ENCODE measurements around the gene CCDC60. TPM values are rescaled to one million over a fixed set of nuclear protein-coding genes. Genes with fewer than 3 reads are reported as not detected.

The CCDC60 gene
- polyA plus RNA-seq, 3 donors, result not detected

DNA sequence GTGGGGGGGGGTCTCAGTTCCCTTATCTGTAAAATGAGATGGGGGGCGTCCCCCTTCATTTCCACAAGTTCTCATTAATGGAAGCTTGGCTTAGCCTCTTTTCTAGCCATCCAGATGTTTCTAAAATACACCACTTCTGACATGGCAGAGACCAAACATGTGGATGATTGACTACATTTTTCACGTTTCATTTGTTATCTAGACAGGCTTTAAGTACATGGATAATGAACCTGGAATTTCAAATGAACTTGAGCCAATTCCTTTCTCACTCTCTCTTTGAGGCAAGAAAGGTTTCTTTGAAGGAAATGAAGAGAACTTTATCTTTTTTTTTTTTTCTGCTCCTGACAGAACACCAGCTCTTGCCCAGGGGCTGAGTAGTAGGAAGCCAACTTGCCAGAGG is 39.1 kb downstream of the CCDC60 start:
- Histone ChIP-seq H3K4me2 (replicated peaks; ENCODE audit: extremely low read depth, low read length, poor library complexity, severe bottlenecking) (no peak overlapping the region), H3K79me2 (ENCODE audit: insufficient read depth, low read length) (no peaks in the 10 kb centered on the region), H3K9ac (ENCODE audit: insufficient read depth, low read length, poor library complexity, severe bottlenecking) (no peak overlapping the region), H3K9me3 (replicated peaks in 1 of 2; ENCODE audit: control insufficient read depth in 1 of 2, insufficient read depth in 1 of 2, low read length in 2 of 2) (no peaks in the 10 kb centered on the region), H2AFZ (ENCODE audit: insufficient read depth, low read depth, low read length, poor library complexity, severe bottlenecking) (no peak overlapping the region), H3K27ac (ENCODE audit: low read depth in 1 of 2, low read length in 2 of 2) (no peak overlapping the region), H3K4me1 (ENCODE audit: control insufficient read depth in 1 of 2, insufficient read depth in 2 of 2, low read length in 2 of 2) (peaks cover 5 to 24% of the 10 kb centered on the region in 2 donors), H4K20me1 (ENCODE audit: insufficient read depth, low read length) (no peaks in the 10 kb centered on the region), H3K27me3 (ENCODE audit: control insufficient read depth in 2 of 2, insufficient read depth in 2 of 2, low read length in 2 of 2) (no peaks in the 10 kb centered on the region), H3K4me3 (replicated peaks in 1 of 3; ENCODE audit: low read depth in 2 of 3, low read length in 3 of 3) (no peak overlapping the region), H3K36me3 (replicated peaks in 1 of 2; ENCODE audit: control insufficient read depth in 1 of 2, insufficient read depth in 2 of 2, low read length in 2 of 2) (no peaks in the 10 kb centered on the region)
- Mint-ChIP-seq H3K27me3 (ENCODE audit: low read depth in 3 of 3) (peaks cover 0 to 4% (median 2%) of the 10 kb centered on the region in 3 donors), H3K4me1 (peaks cover 28% of the 10 kb centered on the region), H3K9me3 (peaks cover 0 to 9% (median 0%) of the 10 kb centered on the region in 7 donors), H3K27ac (no peak overlapping the region), H3K36me3 (no peaks in the 10 kb centered on the region), H3K4me3 (no peak overlapping the region)
- intact Hi-C loops (cut with micrococcal nuclease), result no loop called here
- TF ChIP-seq, protein P1, sequence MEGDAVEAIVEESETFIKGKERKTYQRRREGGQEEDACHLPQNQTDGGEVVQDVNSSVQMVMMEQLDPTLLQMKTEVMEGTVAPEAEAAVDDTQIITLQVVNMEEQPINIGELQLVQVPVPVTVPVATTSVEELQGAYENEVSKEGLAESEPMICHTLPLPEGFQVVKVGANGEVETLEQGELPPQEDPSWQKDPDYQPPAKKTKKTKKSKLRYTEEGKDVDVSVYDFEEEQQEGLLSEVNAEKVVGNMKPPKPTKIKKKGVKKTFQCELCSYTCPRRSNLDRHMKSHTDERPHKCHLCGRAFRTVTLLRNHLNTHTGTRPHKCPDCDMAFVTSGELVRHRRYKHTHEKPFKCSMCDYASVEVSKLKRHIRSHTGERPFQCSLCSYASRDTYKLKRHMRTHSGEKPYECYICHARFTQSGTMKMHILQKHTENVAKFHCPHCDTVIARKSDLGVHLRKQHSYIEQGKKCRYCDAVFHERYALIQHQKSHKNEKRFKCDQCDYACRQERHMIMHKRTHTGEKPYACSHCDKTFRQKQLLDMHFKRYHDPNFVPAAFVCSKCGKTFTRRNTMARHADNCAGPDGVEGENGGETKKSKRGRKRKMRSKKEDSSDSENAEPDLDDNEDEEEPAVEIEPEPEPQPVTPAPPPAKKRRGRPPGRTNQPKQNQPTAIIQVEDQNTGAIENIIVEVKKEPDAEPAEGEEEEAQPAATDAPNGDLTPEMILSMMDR (IDR thresholded peaks at IDR 0.05), result no peak
- no peak for DNase-seq
- WGBS (ENCODE audit: insufficient coverage), result no CpG with 5 or more reads among the region's 2 CpGs

DNA sequence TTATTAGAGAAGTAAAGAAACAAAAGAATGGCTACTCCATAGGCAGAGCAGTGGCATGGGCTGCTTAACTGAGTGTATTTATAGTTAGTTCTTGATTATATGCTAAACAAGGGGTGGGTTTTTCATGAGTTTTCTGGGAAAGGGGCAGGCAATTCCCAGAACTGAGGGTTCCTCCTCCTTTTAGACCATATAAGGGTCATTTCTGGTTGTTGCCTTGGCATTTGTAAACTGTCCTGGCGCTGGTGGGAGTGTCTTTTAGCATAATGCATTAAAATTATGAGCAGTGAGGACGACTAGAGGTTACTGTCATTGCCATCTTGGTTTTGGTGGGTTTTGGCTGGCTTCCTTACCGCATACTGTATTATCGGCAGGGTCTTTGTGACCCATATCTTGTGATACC is 40.1 kb downstream of the CCDC60 start:
- H3K36me3 Mint-ChIP-seq, result no peaks in the 10 kb centered on the region
- TF ChIP-seq, protein P1 (IDR thresholded peaks at IDR 0.05), result no peak
- no peak overlapping the region for H3K9ac ChIP-seq (ENCODE audit: insufficient read depth, low read length, poor library complexity, severe bottlenecking)
- no peak for DNase-seq
- H4K20me1 ChIP-seq (ENCODE audit: insufficient read depth, low read length), result no peaks in the 10 kb centered on the region
- H3K27me3 Mint-ChIP-seq (ENCODE audit: low read depth in 3 of 3), result peaks cover 0 to 4% (median 2%) of the 10 kb centered on the region in 3 donors
- H3K9me3 Mint-ChIP-seq, result peaks cover 0 to 9% (median 0%) of the 10 kb centered on the region in 7 donors
- H3K27ac Mint-ChIP-seq, result no peak overlapping the region
- H3K4me2 ChIP-seq (replicated peaks; ENCODE audit: extremely low read depth, low read length, poor library complexity, severe bottlenecking), result no peak overlapping the region
- no peaks in the 10 kb centered on the region for H3K27me3 ChIP-seq (ENCODE audit: control insufficient read depth in 2 of 2, insufficient read depth in 2 of 2, low read length in 2 of 2)
- intact Hi-C loops (cut with micrococcal nuclease), result no loop called here
- H3K27ac ChIP-seq (ENCODE audit: low read depth in 1 of 2, low read length in 2 of 2), result no peak overlapping the region
- H3K4me1 ChIP-seq (ENCODE audit: control insufficient read depth in 1 of 2, insufficient read depth in 2 of 2, low read length in 2 of 2), result peaks cover 5 to 24% of the 10 kb centered on the region in 2 donors
- H2AFZ ChIP-seq (ENCODE audit: insufficient read depth, low read depth, low read length, poor library complexity, severe bottlenecking), result no peak overlapping the region
- H3K9me3 ChIP-seq (replicated peaks in 1 of 2; ENCODE audit: control insufficient read depth in 1 of 2, insufficient read depth in 1 of 2, low read length in 2 of 2), result no peaks in the 10 kb centered on the region
- H3K4me1 Mint-ChIP-seq, result peaks cover 28% of the 10 kb centered on the region
- H3K79me2 ChIP-seq (ENCODE audit: insufficient read depth, low read length), result no peaks in the 10 kb centered on the region
- WGBS (ENCODE audit: insufficient coverage), result 90% methylated on average over 3 of the region's 4 CpGs
- H3K4me3 Mint-ChIP-seq, result no peak overlapping the region
- no peaks in the 10 kb centered on the region for H3K36me3 ChIP-seq (replicated peaks in 1 of 2; ENCODE audit: control insufficient read depth in 1 of 2, insufficient read depth in 2 of 2, low read length in 2 of 2)
- no peak overlapping the region for H3K4me3 ChIP-seq (replicated peaks in 1 of 3; ENCODE audit: low read depth in 2 of 3, low read length in 3 of 3)

Measured in CD14-positive monocyte (primary cell).